Activated naive CD4-positive, alpha-beta T cell treated with anti-CD3 and anti-CD28 coated beads for 36 hours (primary cell): ENCODE results near the gene SULT6B1. TPM values are rescaled to one million over a fixed set of nuclear protein-coding genes. Genes with fewer than 3 reads are reported as not detected.

ENCODE experiments used
- CTCF ChIA-PET: fragments of 350-600 bp; sonication (Branson Sonifier 250); formaldehyde crosslinking; loops from one replicate; lab custom pipeline; 2021; ENCODE audit warnings: antibody characterized with exemption; lab: Charles Lee
- DNase-seq: peaks from one replicate; pipeline ENCODE4 v3.0.0-alpha.2; 2020
- H3K27ac Mint-ChIP-seq: one replicate; pipeline ENCODE4 v1.8.0; 2021; ENCODE audit warnings: mild to moderate bottlenecking, mixed read lengths
- H3K27me3 Mint-ChIP-seq: one replicate; pipeline ENCODE4 v1.8.0; 2021; ENCODE audit warnings: low read depth, mixed read lengths
- H3K36me3 Mint-ChIP-seq: one replicate; pipeline ENCODE4 v1.8.0; 2021; ENCODE audit warnings: low read depth, mixed read lengths
- H3K4me1 Mint-ChIP-seq: one replicate; pipeline ENCODE4 v1.8.0; 2021; ENCODE audit warnings: low read depth, mixed read lengths
- H3K4me3 Mint-ChIP-seq: one replicate; pipeline ENCODE4 v1.8.0; 2021; ENCODE audit warnings: mild to moderate bottlenecking, moderate library complexity, mixed read lengths
- H3K9me3 Mint-ChIP-seq: one replicate; pipeline ENCODE4 v1.8.0; 2021; ENCODE audit warnings: mixed read lengths
- intact Hi-C: fragments of 100-400 bp; cut with micrococcal nuclease; formaldehyde crosslinking; loops from one replicate; pipeline ENCODE4 v1.15.1; 2023
- total RNA-seq, 2 experiments: library from RNA; stranded (reverse); gene quantifications; one replicate each; pipeline ENCODE4 v1.2.3, GENCODE V29; 2021

SULT6B1 gene
- total RNA-seq, 2 experiments from 2014 or later = not detected

DNA sequence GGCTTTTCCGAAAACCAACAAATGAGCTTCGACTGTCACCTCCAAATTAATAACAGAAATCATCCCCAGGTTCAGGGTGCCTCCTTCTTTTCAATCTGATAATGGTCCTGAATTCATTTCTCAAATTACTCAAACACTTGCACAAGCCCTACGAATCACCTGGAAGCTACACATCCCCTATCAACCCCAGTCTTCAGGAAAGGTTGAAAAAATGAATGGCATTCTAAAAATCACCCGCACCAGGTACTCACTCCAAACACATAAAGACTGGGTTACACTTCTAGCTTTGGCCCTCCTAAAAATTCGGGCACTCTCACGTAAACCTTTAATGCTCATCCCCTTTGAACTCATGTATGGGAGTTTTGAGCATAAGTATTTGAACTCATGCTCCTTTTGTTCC lies 55.6 kb downstream of the SULT6B1 start:
- Mint-ChIP-seq H3K27ac (no peak overlapping the region), H3K4me1 (no peaks in the 10 kb centered on the region), H3K9me3 (no peaks in the 10 kb centered on the region), H3K27me3 (no peaks in the 10 kb centered on the region), H3K36me3 (peaks cover 41% of the 10 kb centered on the region), H3K4me3 (no peak overlapping the region)
- intact Hi-C loops = no loop called here
- DNase-seq = no peak
- CTCF ChIA-PET = no interaction called here

DNA sequence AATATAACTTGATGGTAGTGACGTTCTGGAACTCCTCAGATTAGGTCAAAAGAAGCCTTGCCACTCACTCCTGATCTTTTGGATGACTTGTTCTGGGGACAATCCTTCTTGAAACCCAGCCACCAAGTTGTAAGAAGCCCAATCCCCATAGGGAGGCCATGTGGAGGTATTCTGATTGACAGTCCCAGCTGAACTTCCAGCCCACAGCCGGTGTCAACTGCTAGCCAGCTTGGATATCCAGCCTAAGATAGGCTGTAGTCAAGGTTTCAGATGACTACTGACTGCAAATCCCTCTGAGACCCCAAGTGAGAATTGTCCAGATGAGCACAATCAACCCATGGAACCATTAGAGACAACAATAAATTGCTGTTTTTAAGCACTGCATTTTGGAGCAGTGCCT lies 63.1 kb downstream of the SULT6B1 start:
- intact Hi-C loops = no loop called here

DNA sequence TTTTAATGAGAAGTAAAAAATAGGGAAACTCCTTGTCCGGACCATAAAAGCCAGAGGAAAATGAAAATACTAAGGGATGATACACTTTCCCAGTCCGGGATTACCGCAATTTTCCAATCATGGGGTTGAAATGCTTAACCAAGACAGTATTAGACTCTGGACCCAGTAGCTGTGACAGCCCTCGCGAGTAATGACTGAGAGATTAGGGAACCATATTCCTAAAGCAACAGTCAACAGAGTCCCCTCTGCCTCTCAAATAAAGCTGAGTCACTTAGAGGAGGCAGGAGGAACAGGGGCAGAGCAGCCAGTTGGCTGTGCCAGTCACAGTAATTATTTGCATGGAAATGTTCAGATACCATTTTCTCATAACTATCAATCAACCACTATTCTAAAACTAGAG lies 69.3 kb downstream of the SULT6B1 start:
- Mint-ChIP-seq H3K27me3 (no peaks in the 10 kb centered on the region), H3K9me3 (no peaks in the 10 kb centered on the region), H3K27ac (no peak overlapping the region), H3K36me3 (peaks cover 24% of the 10 kb centered on the region), H3K4me1 (no peaks in the 10 kb centered on the region), H3K4me3 (no peak overlapping the region)
- CTCF ChIA-PET = interaction anchor here (0.7 kb wide), 1 partner anchor 15 kb away, joined by 3 read pairs; no protein-coding TSS in a partner anchor
- intact Hi-C loops = no loop called here
- DNase-seq = no peak

More for the DNA sequence above, 63.1 kb downstream of the SULT6B1 start:
- Mint-ChIP-seq H3K27ac (no peak overlapping the region), H3K4me1 (no peaks in the 10 kb centered on the region), H3K4me3 (no peak overlapping the region), H3K9me3 (no peaks in the 10 kb centered on the region), H3K36me3 (peaks cover 41% of the 10 kb centered on the region), H3K27me3 (no peaks in the 10 kb centered on the region)
- CTCF ChIA-PET = interaction anchor here (0.9 kb wide), 1 partner anchor 10 kb away, joined by 3 read pairs; no protein-coding TSS in a partner anchor
- DNase-seq = no peak

Other genes starting within 250 kb of the SULT6B1 start
- gene STRN, start 222.1 kb downstream of the SULT6B1 start, total RNA-seq = 10 to 100 TPM; 19.3 to 22.2 TPM
- 10 to 100 TPM; 15.5 to 15.8 TPM for gene HEATR5B, start 104.3 kb downstream of the SULT6B1 start, total RNA-seq
- 10 to 100 TPM in 1 of 2 experiments, 1 to 10 TPM in 1; 9.8 to 10.4 TPM for gene GPATCH11, start 104.2 kb downstream of the SULT6B1 start, total RNA-seq
- gene EIF2AK2, start 31.7 kb downstream of the SULT6B1 start, total RNA-seq = 10 to 100 TPM; 54.5 to 55.7 TPM
- 10 to 100 TPM; 30.3 to 30.7 TPM for gene CEBPZOS, start 7.8 kb upstream of the SULT6B1 start, total RNA-seq
- 10 to 100 TPM; 61.4 to 65.0 TPM for gene CEBPZ, start 42.9 kb upstream of the SULT6B1 start, total RNA-seq
- gene NDUFAF7, start 43.0 kb upstream of the SULT6B1 start, total RNA-seq = 10 to 100 TPM; 17.5 to 18.2 TPM
- 10 to 100 TPM; 13.0 TPM for gene PRKD3, start 136.2 kb upstream of the SULT6B1 start, total RNA-seq
- under 1 TPM in 1 of 2 experiments, not detected in 1; 0.42 TPM for gene QPCT, start 156.0 kb upstream of the SULT6B1 start, total RNA-seq